Neural cell (in vitro differentiated cells): Measurements from ENCODE around the gene DPP6.

Experiments
- EP300 ChIP-seq: fragments of 450-650 bp; conservative IDR thresholded peaks from 2 replicates; pipeline ENCODE4 v1.6.1; 2014; ENCODE audit warnings: antibody characterized with exemption, mild to moderate bottlenecking, moderate library complexity; ENCODE audit not compliant: poor library complexity, severe bottlenecking
- EZH2 ChIP-seq: fragments of 200-600, 300-800 bp; shearing (Covaris generic), sonication (generic); IDR thresholded peaks from 2 replicates; pipeline ENCODE4 v1.6.1; 2014; ENCODE audit warnings: antibody characterized with exemption, low read length, borderline replicate concordance, mild to moderate bottlenecking; ENCODE audit not compliant: insufficient read depth, poor library complexity, severe bottlenecking
- MXI1 ChIP-seq: fragments of 450-650 bp; conservative IDR thresholded peaks from 2 replicates; pipeline ENCODE4 v1.6.1; 2014; ENCODE audit warnings: antibody characterized with exemption, mild to moderate bottlenecking; ENCODE audit not compliant: poor library complexity, severe bottlenecking
- POLR2AphosphoS5 ChIP-seq: IDR thresholded peaks from 2 replicates; pipeline ENCODE4 v1.6.1; 2012
- RAD21 ChIP-seq: fragments of 450-650 bp; conservative IDR thresholded peaks from 2 replicates; pipeline ENCODE4 v1.6.1; 2014; ENCODE audit warnings: antibody characterized with exemption, mild to moderate bottlenecking, moderate library complexity
- SMC3 ChIP-seq: fragments of 450-650 bp; conservative IDR thresholded peaks from 2 replicates; pipeline ENCODE4 v1.6.1; 2014; ENCODE audit warnings: antibody characterized with exemption, mild to moderate bottlenecking, moderate library complexity; ENCODE audit not compliant: poor library complexity
- TF ChIP-seq, protein P1 (sequence below): fragments of 450-650 bp; IDR thresholded peaks from 2 replicates; pipeline ENCODE4 v1.5.1; 2014; ENCODE audit warnings: antibody characterized with exemption, mild to moderate bottlenecking, moderate library complexity; ENCODE audit not compliant: poor library complexity, severe bottlenecking
- TF ChIP-seq, protein P2 (sequence below): IDR thresholded peaks from 2 replicates; pipeline ENCODE4 v1.6.1; 2012; ENCODE audit warnings: borderline replicate concordance

DNA sequence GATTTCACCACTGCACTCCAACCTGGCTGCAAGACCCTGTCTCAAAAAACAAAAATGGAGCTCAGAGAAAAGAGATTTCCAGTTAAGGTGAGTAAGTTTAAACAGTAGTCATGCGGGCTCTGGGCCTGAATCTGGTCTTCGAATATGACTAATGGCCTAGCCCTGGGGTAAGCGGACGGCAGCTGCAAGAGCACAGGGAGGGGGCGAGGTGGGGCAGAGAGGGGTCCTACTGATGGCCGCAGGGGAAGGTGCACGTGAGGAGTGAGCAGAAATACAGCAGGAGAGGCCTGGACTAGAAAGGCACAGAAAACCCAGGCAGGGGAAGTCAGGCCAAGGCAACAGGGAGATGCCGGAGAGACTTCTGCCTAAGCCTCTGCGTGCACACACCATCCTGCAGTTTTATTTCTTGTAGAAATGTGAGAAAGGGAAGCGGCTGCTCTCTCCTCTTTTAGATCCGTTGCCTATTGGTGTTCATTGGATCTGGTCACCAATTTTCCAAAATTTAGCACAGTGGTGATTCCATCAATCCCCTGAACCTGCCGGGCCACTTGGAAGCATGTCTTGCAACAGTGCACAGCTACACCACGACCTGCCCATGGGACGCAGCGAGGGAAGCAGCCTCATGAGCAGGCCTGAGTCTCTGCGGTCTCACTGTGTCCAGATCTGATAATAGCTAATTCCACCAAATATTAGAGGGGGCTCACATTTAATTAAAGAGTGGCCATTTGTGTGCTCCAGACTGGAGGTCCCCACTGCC, 811.7 kb downstream of the DPP6 start:
- TF ChIP-seq, protein P1, sequence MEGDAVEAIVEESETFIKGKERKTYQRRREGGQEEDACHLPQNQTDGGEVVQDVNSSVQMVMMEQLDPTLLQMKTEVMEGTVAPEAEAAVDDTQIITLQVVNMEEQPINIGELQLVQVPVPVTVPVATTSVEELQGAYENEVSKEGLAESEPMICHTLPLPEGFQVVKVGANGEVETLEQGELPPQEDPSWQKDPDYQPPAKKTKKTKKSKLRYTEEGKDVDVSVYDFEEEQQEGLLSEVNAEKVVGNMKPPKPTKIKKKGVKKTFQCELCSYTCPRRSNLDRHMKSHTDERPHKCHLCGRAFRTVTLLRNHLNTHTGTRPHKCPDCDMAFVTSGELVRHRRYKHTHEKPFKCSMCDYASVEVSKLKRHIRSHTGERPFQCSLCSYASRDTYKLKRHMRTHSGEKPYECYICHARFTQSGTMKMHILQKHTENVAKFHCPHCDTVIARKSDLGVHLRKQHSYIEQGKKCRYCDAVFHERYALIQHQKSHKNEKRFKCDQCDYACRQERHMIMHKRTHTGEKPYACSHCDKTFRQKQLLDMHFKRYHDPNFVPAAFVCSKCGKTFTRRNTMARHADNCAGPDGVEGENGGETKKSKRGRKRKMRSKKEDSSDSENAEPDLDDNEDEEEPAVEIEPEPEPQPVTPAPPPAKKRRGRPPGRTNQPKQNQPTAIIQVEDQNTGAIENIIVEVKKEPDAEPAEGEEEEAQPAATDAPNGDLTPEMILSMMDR, result no peak
- TF ChIP-seq SMC3, result no peak
- no peak for TF ChIP-seq EP300
- no peak for TF ChIP-seq EZH2
- TF ChIP-seq, protein P2, sequence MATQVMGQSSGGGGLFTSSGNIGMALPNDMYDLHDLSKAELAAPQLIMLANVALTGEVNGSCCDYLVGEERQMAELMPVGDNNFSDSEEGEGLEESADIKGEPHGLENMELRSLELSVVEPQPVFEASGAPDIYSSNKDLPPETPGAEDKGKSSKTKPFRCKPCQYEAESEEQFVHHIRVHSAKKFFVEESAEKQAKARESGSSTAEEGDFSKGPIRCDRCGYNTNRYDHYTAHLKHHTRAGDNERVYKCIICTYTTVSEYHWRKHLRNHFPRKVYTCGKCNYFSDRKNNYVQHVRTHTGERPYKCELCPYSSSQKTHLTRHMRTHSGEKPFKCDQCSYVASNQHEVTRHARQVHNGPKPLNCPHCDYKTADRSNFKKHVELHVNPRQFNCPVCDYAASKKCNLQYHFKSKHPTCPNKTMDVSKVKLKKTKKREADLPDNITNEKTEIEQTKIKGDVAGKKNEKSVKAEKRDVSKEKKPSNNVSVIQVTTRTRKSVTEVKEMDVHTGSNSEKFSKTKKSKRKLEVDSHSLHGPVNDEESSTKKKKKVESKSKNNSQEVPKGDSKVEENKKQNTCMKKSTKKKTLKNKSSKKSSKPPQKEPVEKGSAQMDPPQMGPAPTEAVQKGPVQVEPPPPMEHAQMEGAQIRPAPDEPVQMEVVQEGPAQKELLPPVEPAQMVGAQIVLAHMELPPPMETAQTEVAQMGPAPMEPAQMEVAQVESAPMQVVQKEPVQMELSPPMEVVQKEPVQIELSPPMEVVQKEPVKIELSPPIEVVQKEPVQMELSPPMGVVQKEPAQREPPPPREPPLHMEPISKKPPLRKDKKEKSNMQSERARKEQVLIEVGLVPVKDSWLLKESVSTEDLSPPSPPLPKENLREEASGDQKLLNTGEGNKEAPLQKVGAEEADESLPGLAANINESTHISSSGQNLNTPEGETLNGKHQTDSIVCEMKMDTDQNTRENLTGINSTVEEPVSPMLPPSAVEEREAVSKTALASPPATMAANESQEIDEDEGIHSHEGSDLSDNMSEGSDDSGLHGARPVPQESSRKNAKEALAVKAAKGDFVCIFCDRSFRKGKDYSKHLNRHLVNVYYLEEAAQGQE, result no peak
- no peak for TF ChIP-seq RAD21
- TF ChIP-seq MXI1, result no peak
- no peak for TF ChIP-seq POLR2AphosphoS5
